GM21528 (cell line): ENCODE data around the gene PCBP3.

ENCODE experiments used
- ATAC-seq: cut with Tn5 transposase; IDR thresholded peaks from one replicate; pipeline ENCODE4 v1.9.1; 2021; ENCODE audit warnings: mild to moderate bottlenecking, moderate library complexity; ENCODE audit not compliant: unreplicated experiment, low FRiP score

PCBP3 gene

DNA sequence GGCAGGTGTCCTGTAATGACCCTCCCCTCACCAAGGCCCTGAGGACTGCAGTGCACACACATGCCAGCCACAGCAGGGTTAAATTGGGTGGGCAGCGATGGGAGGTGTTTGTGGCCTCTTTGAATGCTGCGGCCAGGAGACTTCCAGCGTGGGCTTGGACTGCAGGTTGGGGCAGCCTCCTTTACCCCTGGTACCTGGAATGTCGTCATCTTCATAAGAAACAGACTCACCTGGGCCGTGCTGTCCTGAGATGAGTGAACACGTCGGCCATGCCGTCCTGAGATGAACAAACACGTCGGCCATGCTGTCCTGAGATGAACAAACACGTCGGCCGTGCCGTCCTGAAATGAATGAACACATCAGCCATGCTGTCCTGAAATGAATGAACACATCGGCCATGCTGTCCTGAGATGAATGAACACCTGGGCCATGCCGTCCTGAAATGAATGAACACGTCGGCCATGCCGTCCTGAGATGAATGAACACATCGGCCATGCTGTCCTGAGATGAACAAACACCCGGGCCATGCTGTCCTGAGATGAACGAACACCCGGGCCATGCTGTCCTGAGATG lies 288.0 kb downstream of the PCBP3 start:
- no peak for ATAC-seq

GRCh38 chr21:45932922-45933502 lies 289.5 kb downstream of the PCBP3 start:
- ATAC-seq = no peak

DNA sequence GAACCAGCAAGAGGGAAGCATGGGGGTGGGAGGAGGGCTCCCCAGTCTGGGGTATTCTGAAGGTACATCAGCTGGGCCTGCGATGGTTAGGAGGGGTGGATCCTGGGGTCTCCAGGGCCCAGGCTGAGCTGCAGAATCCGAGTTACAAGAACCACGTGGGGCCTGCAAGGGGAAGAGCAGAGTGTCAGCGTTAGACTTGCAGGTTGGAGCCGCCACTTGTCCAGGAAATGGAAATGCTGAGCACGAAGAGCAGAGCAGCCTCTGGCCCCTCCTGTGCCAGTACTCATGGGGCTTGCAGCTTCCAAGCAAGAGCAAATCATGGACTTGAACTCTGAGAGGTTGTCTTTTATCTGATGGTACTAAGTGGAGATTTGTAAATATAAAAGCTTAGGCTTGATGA lies 290.6 kb downstream of the PCBP3 start:
- ATAC-seq = no peak

- no peak for ATAC-seq
Measured at GRCh38 chr21:45934554-45934953, 291.0 kb downstream of the PCBP3 start.

- no peak for ATAC-seq
Measured at GRCh38 chr21:45935628-45936027, 292.1 kb downstream of the PCBP3 start.

- ATAC-seq = no peak
Measured at GRCh38 chr21:45937721-45938452, 294.4 kb downstream of the PCBP3 start.

DNA sequence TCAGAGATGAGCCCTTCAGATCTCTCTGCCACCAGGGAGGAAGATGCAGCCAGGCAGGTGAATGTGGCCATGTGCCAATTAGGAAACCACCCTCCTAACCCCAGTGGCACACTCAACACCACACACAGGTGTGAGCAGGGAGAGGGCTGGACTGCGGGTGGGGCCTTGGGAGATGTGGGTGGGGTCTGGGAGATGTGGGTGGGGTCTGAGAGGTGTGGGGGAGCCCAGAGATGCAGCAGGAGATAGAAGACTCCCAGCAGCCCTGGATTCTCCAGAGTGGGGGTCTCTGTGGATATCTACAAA lies 294.9 kb downstream of the PCBP3 start:
- ATAC-seq = no peak

- ATAC-seq = no peak
Measured at GRCh38 chr21:45938811-45939520, 295.4 kb downstream of the PCBP3 start.

DNA sequence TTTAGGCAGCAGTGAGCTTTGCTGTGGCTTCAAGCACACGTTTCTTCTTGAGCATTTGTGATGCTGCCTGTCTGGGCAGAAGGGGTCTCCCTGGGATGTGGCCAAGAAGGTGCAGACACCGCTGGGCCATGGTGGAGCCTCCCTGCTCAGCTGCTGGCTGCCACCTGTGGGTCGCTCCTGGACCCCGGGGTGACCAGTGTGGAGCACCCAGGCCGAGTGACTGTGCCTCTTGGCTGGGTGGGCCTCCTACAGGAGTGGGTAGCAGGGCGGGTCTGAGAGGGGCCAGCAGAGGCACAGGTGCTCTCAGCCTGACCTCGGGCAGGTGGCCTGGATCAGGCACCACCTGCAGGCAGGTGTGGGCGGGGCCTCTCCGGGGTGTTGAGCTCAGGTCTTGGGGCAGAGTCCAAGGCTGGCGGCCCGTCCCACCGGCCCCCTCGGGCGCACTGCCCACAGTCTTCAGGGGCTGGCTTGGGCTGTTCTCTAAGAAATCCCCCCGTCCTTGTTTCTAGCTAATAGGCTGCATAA lies 296.1 kb downstream of the PCBP3 start:
- no peak for ATAC-seq

DNA sequence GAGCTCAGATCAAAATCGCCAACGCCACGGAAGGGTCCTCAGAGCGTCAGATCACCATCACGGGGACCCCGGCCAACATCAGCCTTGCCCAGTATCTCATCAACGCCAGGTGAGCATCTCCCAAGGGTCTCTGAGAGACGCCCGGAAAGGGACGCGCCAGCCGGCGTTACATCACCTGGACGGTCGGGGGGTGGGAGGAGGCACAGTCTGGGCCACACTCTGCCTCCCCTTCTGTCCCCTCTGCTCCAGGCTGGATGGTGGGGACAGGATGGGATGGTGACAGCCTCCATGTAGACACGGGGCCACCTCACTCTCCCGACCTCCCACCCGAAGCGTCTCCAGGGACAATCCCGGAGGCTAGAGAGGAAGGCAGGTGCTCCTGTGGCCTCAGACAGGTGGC lies 296.6 kb downstream of the PCBP3 start:
- ATAC-seq = no peak

DNA sequence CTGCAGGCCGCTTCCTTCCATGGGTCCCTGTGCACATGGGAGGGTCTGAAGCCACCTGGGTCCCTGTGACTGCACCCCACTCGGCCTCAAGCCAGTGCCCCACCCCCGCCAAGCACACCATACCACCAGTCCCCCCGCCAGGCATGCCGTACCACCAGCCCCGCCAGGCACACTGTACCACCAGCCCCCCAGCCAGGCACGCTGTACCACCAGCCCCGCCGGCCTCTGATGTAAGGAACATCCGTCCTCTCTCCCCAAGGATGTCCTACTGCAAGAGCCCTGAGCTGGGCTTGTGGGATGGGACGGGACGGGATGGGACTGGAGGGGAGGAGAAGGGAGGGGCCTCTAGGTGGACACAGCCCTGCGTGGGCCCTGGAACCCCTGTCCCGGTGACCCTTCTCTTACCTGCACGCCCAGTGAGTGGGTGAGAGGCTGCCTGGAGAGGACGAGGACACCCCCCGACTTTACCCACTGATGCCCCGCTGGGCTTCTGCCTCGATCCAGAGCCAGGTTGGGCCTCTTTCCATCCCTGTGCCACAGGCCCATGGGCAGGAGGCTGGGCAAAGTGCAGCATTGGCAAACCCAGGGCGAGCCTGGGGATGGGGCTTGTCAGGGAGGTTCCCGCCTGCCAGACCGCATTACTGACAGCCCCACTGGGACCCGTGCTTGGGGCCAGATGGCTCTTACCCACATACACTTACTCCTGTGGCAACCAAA lies 297.3 kb downstream of the PCBP3 start:
- ATAC-seq = no peak

- ATAC-seq = no peak
Measured at GRCh38 chr21:45941338-45941710, 297.8 kb downstream of the PCBP3 start.

- no peak for ATAC-seq
Measured at GRCh38 chr21:45941717-45942546, 298.4 kb downstream of the PCBP3 start.

- ATAC-seq = no peak
Measured at GRCh38 chr21:45942755-45943629, 299.5 kb downstream of the PCBP3 start.

DNA sequence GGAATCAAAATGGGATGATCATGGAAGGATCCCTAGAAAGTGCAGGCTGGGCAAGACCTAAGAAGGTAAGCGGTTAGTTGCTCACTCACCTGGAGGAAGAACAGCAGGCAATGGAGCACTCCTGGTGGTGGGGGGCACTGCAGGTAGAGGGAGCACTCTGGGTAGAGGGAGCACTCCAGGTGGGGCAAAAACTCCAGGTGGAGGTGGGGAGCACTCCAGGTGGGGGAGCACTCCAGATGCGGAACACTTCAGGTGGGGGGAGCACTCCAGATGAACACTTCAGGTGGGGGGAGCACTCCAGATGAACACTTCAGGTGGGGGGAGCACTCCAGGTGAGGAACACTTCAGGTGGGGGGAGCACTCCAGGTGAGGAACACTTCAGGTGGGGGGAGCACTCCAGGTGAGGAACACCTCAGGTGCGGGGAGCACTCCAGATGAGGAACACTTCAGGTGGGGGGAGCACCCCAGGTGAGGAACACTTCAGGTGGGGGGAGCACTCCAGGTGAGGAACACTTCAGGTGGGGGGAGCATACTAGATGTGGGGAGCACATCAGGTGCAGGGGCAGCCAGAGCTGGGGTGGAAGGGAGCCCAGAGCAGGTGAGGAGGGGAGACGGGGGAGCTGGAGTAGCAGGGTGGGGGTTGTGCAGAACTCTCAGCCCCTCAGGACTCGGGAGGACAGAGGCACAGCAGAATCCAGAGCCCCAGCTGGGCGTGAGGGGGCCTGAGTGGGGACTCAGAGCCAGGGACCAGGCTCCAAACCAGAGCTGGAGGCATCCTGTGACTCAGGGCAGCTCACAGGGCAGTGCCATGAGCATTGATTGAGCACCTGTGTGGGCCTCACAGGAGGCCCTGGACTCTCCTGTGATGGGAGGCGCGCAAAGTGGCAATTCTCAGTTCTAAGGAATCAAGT lies 300.4 kb downstream of the PCBP3 start:
- no peak for ATAC-seq

GRCh38 chr21:45944601-45945000 lies 301.1 kb downstream of the PCBP3 start:
- no peak for ATAC-seq

GRCh38 chr21:45945066-45945867 lies 301.7 kb downstream of the PCBP3 start:
- ATAC-seq = no peak
